Measurements from ENCODE around the gene SEMA3A.

GRCh38 chr7:84081973-84082522 is 112.5 kb downstream of the SEMA3A start:
- TF ChIP-seq CTCF (IDR thresholded peaks at IDR 0.05) (no peak), EP300 (IDR thresholded peaks at IDR 0.05) (no peak), POLR2A (IDR thresholded peaks at IDR 0.05) (no peak)

Data from sigmoid colon (tissue), 4 donors.